Stimulated activated naive CD8-positive, alpha-beta T cell treated with anti-CD3 and anti-CD28 coated beads, Interleukin-15, Interleukin-2, amounts not matched to agents 100 U/mL and 50 U/mL, for 24 hours (primary cell): ENCODE measurements around the gene DYRK4.
"Not testable (repeated sequence)": the region's sequence is repeated elsewhere in the genome, so short reads cannot be mapped to it uniquely, and the experiment has no call there.

ENCODE experiments used
- ATAC-seq: fragments of 150-1000 bp; cut with Tn5 transposase; one replicate; pipeline ENCODE4 v1.10.0; 2021
- DNase-seq: peaks from one replicate; pipeline ENCODE4 v3.0.0; 2021

The DYRK4 gene

GRCh38 chr12:4562034-4562657 lies at the start of gene DYRK4:
Gene DYRK4 (plus strand): TSS chr12:4562208. CDS start chr12:4562246, 38 bp downstream.
- DNase-seq = no peak
- no peak for ATAC-seq

GRCh38 chr12:4518106-4518728 lies 43.8 kb upstream of the DYRK4 start:
- no peak for ATAC-seq

GRCh38 chr12:4523443-4523842 lies 38.6 kb upstream of the DYRK4 start:
- not testable (repeated sequence) for DNase-seq, ATAC-seq

More at GRCh38 chr12:4518106-4518728, 43.8 kb upstream of the DYRK4 start:
- no peak for DNase-seq

- DNase-seq (no peak), ATAC-seq (no peak)
These were observed 35.0 kb upstream of the DYRK4 start for GRCh38 chr12:4526923-4527546.

- no peak for DNase-seq
- ATAC-seq = no peak
These were observed 31.8 kb upstream of the DYRK4 start for GRCh38 chr12:4530160-4530559.

GRCh38 chr12:4530982-4531586 lies 30.9 kb upstream of the DYRK4 start:
- DNase-seq (no peak), ATAC-seq (no peak)

- ATAC-seq (no peak), DNase-seq (no peak)
These were observed 26.9 kb upstream of the DYRK4 start for GRCh38 chr12:4535092-4535491.

- no peak for DNase-seq
- no peak for ATAC-seq
These were observed 26.1 kb upstream of the DYRK4 start for GRCh38 chr12:4535871-4536270.

- DNase-seq = peak; percentile 95
- peak; percentile 98 for ATAC-seq
These were observed 23.5 kb upstream of the DYRK4 start, which contains the start of gene RAD51AP1 for GRCh38 chr12:4538207-4539160. Gene RAD51AP1 (plus strand): TSS chr12:4538890. CDS start chr12:4538940, 50 bp downstream.

- DNase-seq = no peak
- no peak for ATAC-seq
These were observed 22.7 kb upstream of the DYRK4 start for GRCh38 chr12:4539167-4539870.

GRCh38 chr12:4540170-4540569 lies 21.8 kb upstream of the DYRK4 start:
- no peak for ATAC-seq
- no peak for DNase-seq

GRCh38 chr12:4540638-4541037 lies 21.4 kb upstream of the DYRK4 start:
- ATAC-seq (no peak), DNase-seq (no peak)

- no peak for ATAC-seq
- DNase-seq = no peak
These were observed 16.8 kb upstream of the DYRK4 start for GRCh38 chr12:4545195-4545594.

GRCh38 chr12:4552191-4552590 lies 9.8 kb upstream of the DYRK4 start:
- ATAC-seq = no peak

GRCh38 chr12:4553943-4554342 lies 8.1 kb upstream of the DYRK4 start:
- ATAC-seq = no peak
- DNase-seq = no peak

More at GRCh38 chr12:4552191-4552590, 9.8 kb upstream of the DYRK4 start:
- no peak for DNase-seq

- ATAC-seq = no peak
These were observed 6.2 kb upstream of the DYRK4 start for GRCh38 chr12:4555804-4556203.

GRCh38 chr12:4556735-4557530 lies 5.1 kb upstream of the DYRK4 start:
- no peak for DNase-seq
- no peak for ATAC-seq

More at GRCh38 chr12:4555804-4556203, 6.2 kb upstream of the DYRK4 start:
- DNase-seq = no peak

GRCh38 chr12:4557586-4557985 lies 4.4 kb upstream of the DYRK4 start:
- no peak for DNase-seq
- no peak for ATAC-seq

GRCh38 chr12:4558171-4558570 lies 3.8 kb upstream of the DYRK4 start:
- ATAC-seq (no peak), DNase-seq (no peak)

GRCh38 chr12:4563336-4563735 lies 1.3 kb downstream of the DYRK4 start:
- DNase-seq = no peak

More at GRCh38 chr12:4563336-4563735, 1.3 kb downstream of the DYRK4 start:
- no peak for ATAC-seq
